HCT116 (cell line): ENCODE data around the gene TRIM14. TPM values are rescaled to one million over a fixed set of nuclear protein-coding genes. Genes with fewer than 3 reads are reported as not detected.

Experiments used
- ATAC-seq: fragments of 200-7000 bp; cut with Tn5 transposase; 2 replicates; pipeline ENCODE4 v1.9.1; 2020; ENCODE audit warnings: mild to moderate bottlenecking, moderate library complexity
- BruUV-seq: library from RNA; stranded (reverse); fragments of 400-500 nt; replicated peaks from 2 replicates; lab custom pipeline; 2021; lab: Mats Ljungman, UMichigan
- CTCF ChIA-PET: fragments of 300-600 bp; sonication (Branson Sonifier 250); formaldehyde crosslinking; loops from one replicate; lab custom pipeline; 2021; ENCODE audit warnings: antibody characterized with exemption; lab: Charles Lee
- POLR2A ChIA-PET: fragments of 300-600, 350-600 bp; sonication (Branson Sonifier 250); formaldehyde crosslinking; loops from one replicate; lab custom pipeline; 2021; ENCODE audit warnings: antibody characterized with exemption; lab: Charles Lee
- RAD21 ChIA-PET, 2 experiments: fragments of 300-600 bp; sonication (Branson Sonifier 250); formaldehyde crosslinking; loops; one replicate each; lab custom pipeline; 2023; ENCODE audit warnings: low total read pairs in 2 of 2; ENCODE audit not compliant: uncharacterized antibody in 2 of 2, unreplicated experiment in 2 of 2, low non-redundant PET in 1 of 2; lab: Charles Lee
- DNase-seq: peaks from one replicate; pipeline ENCODE4 v3.0.0-alpha.2; 2010; ENCODE audit warnings: low read depth, low spot score
- H2AFZ ChIP-seq: fragments of 200-600 bp; shearing (Covaris generic), sonication (generic); 2 replicates; pipeline ENCODE4 v1.6.1; 2017; ENCODE audit warnings: low read depth, mixed run types, mixed read lengths, antibody characterized with exemption, low read length; ENCODE audit not compliant: poor library complexity, severe bottlenecking
- H3K27ac ChIP-seq: 2 replicates; pipeline ENCODE4 v1.5.1; 2012; ENCODE audit warnings: low read depth, low read length
- H3K27me3 ChIP-seq: fragments of 200-600 bp; sonication (generic); 2 replicates; pipeline ENCODE4 v1.6.1; 2016; ENCODE audit warnings: mixed run types, low read length, mixed read lengths; ENCODE audit not compliant: insufficient read depth
- H3K36me3 ChIP-seq, 2 experiments: fragments of 200-500 bp in 1 of 2; fragments of 200-600 bp in 1 of 2; sonication (Bioruptor generic) in 1 of 2; sonication (generic) in 1 of 2; 2 replicates each; pipeline versions ENCODE4 v1.5.1 to v1.6.1; 2014 to 2016; ENCODE audit warnings: low read length in 2 of 2, inconsistent platforms in 1 of 2, mixed read lengths in 1 of 2, mixed run types in 1 of 2; ENCODE audit not compliant: insufficient read depth in 2 of 2, control insufficient read depth in 1 of 2
- H3K4me1 ChIP-seq, 2 experiments: fragments of 200-600 bp in 1 of 2; sonication (generic) in 1 of 2; 2 replicates each; pipeline versions ENCODE4 v1.5.1 to v1.6.1; 2012 to 2017; ENCODE audit warnings: low read length in 2 of 2, inconsistent platforms in 1 of 2, mild to moderate bottlenecking in 1 of 2, mixed read lengths in 1 of 2, mixed run types in 1 of 2, moderate library complexity in 1 of 2; ENCODE audit not compliant: insufficient read depth in 2 of 2, control insufficient read depth in 1 of 2
- H3K4me2 ChIP-seq: fragments of 200-600 bp; sonication (generic); 2 replicates; pipeline ENCODE4 v1.6.1; 2017; ENCODE audit warnings: mixed run types, low read length, mixed read lengths
- H3K4me3 ChIP-seq, 2 experiments: fragments of 200-600 bp in 1 of 2; sonication (generic) in 1 of 2; replicated peaks in 1 of 2; 2 replicates each; pipeline ENCODE4 v1.5.1; 2011 to 2016; ENCODE audit warnings: low read length in 2 of 2, control low read depth in 1 of 2, low read depth in 1 of 2, mild to moderate bottlenecking in 1 of 2, mixed read lengths in 1 of 2, mixed run types in 1 of 2
- H3K79me2 ChIP-seq: fragments of 200-600 bp; sonication (generic); 2 replicates; pipeline ENCODE4 v1.6.1; 2017; ENCODE audit warnings: mild to moderate bottlenecking, mixed run types, low read length, moderate library complexity, mixed read lengths; ENCODE audit not compliant: insufficient read depth
- H3K9ac ChIP-seq: fragments of 200-600 bp; sonication (generic); 2 replicates; pipeline ENCODE4 v1.6.1; 2016; ENCODE audit warnings: low read length, mixed read lengths
- H3K9me2 ChIP-seq: fragments of 200-600 bp; sonication (generic), shearing (Covaris generic); 2 replicates; pipeline ENCODE4 v1.6.1; 2017; ENCODE audit warnings: mixed run types, mild to moderate bottlenecking, moderate library complexity; ENCODE audit not compliant: insufficient read depth
- H3K9me3 ChIP-seq, 2 experiments: fragments of 200-500 bp in 1 of 2; fragments of 200-600 bp in 1 of 2; sonication (Bioruptor generic) in 1 of 2; sonication (generic) in 1 of 2; 2 replicates each; pipeline ENCODE4 v1.6.1; 2014 to 2017; ENCODE audit warnings: low read length in 2 of 2, mixed read lengths in 2 of 2, inconsistent platforms in 1 of 2, low read depth in 1 of 2, mild to moderate bottlenecking in 1 of 2, mixed run types in 1 of 2, moderate library complexity in 1 of 2; ENCODE audit not compliant: control insufficient read depth in 1 of 2, insufficient read depth in 1 of 2
- H4K20me1 ChIP-seq: fragments of 200-600 bp; sonication (generic), shearing (Covaris generic); 2 replicates; pipeline ENCODE4 v1.6.1; 2017; ENCODE audit warnings: mixed run types, mild to moderate bottlenecking, moderate library complexity; ENCODE audit not compliant: insufficient read depth
- POLR2A ChIP-seq: IDR thresholded peaks from 2 replicates; pipeline ENCODE4 v1.7.0; 2011; ENCODE audit warnings: borderline replicate concordance; ENCODE audit not compliant: insufficient read depth, insufficient read length; ENCODE audit errors: extremely low read depth
- intact Hi-C: fragments of 100-400 bp; cut with micrococcal nuclease; formaldehyde crosslinking; loops from 2 replicates; pipeline ENCODE4 v1.10.0; 2022
- total RNA-seq: library from RNA; stranded (reverse); gene quantifications from one replicate; pipeline ENCODE4 v1.2.1, GENCODE V29; 2021; ENCODE audit not compliant: unreplicated experiment
- TF ChIP-seq, protein P1 (sequence below): IDR thresholded peaks from 2 replicates; pipeline ENCODE4 v1.6.1; 2012; ENCODE audit warnings: low read depth

The TRIM14 gene
- total RNA-seq, 1 experiment from 2014 or later: 24.4 TPM

- H3K9ac ChIP-seq: no peak overlapping the region
- H4K20me1 ChIP-seq: peaks cover 9% of the 10 kb centered on the region; the same call in 1 of the 2 replicates
- H3K4me1 ChIP-seq: no peaks in the 10 kb centered on the region
- no peaks in the 10 kb centered on the region for H3K79me2 ChIP-seq
- H3K27me3 ChIP-seq: no peaks in the 10 kb centered on the region
- ChIA-PET CTCF (interaction anchor here (1.8 kb wide), 1 partner anchor 13 kb away, joined by 5 read pairs; no protein-coding TSS in a partner anchor), RAD21 (no interaction called here), POLR2A (no interaction called here)
- TF ChIP-seq POLR2A: no peak
- TF ChIP-seq, protein P1, sequence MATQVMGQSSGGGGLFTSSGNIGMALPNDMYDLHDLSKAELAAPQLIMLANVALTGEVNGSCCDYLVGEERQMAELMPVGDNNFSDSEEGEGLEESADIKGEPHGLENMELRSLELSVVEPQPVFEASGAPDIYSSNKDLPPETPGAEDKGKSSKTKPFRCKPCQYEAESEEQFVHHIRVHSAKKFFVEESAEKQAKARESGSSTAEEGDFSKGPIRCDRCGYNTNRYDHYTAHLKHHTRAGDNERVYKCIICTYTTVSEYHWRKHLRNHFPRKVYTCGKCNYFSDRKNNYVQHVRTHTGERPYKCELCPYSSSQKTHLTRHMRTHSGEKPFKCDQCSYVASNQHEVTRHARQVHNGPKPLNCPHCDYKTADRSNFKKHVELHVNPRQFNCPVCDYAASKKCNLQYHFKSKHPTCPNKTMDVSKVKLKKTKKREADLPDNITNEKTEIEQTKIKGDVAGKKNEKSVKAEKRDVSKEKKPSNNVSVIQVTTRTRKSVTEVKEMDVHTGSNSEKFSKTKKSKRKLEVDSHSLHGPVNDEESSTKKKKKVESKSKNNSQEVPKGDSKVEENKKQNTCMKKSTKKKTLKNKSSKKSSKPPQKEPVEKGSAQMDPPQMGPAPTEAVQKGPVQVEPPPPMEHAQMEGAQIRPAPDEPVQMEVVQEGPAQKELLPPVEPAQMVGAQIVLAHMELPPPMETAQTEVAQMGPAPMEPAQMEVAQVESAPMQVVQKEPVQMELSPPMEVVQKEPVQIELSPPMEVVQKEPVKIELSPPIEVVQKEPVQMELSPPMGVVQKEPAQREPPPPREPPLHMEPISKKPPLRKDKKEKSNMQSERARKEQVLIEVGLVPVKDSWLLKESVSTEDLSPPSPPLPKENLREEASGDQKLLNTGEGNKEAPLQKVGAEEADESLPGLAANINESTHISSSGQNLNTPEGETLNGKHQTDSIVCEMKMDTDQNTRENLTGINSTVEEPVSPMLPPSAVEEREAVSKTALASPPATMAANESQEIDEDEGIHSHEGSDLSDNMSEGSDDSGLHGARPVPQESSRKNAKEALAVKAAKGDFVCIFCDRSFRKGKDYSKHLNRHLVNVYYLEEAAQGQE: no peak
- H3K27ac ChIP-seq: no peak overlapping the region
- DNase-seq (no peak), ATAC-seq (no peak)
- intact Hi-C loops: no loop called here
- no peak overlapping the region for H2AFZ ChIP-seq
- H3K4me2 ChIP-seq: no peak overlapping the region
- no peak overlapping the region for H3K4me3 ChIP-seq
- peaks cover 22 to 30% of the 10 kb centered on the region in 2 experiments for H3K36me3 ChIP-seq
- H3K9me3 ChIP-seq: no peaks in the 10 kb centered on the region
- H3K9me2 ChIP-seq: no peaks in the 10 kb centered on the region
- no TSS peak for BruUV-seq
Measured at GRCh38 chr9:98021306-98022040, 97.5 kb downstream of the TRIM14 start.
